GM12891 (cell line): ENCODE results near the gene ADAM23.

ENCODE experiments used
- PAX5 ChIP-seq: IDR thresholded peaks from 2 replicates; pipeline ENCODE4 v1.6.1; 2011; ENCODE audit warnings: low read length, moderate library complexity, mild to moderate bottlenecking; ENCODE audit not compliant: insufficient read depth, severe bottlenecking
- POLR2A ChIP-seq: IDR thresholded peaks from 2 replicates; pipeline ENCODE4 v1.6.1; 2011; ENCODE audit warnings: low read depth, low read length, control low read depth
- POLR2AphosphoS5 ChIP-seq: IDR thresholded peaks from 2 replicates; pipeline ENCODE4 v1.6.1; 2011; ENCODE audit warnings: low read depth, low read length, control low read depth
- POU2F2 ChIP-seq: IDR thresholded peaks from 2 replicates; pipeline ENCODE4 v1.6.1; 2011; ENCODE audit warnings: low read depth, mild to moderate bottlenecking, control low read depth, low read length, moderate library complexity
- SPI1 ChIP-seq: IDR thresholded peaks from 2 replicates; pipeline ENCODE4 v1.6.1; 2011; ENCODE audit warnings: low read depth, low read length, control low read depth
- TAF1 ChIP-seq: IDR thresholded peaks from 2 replicates; pipeline ENCODE4 v1.6.1; 2011; ENCODE audit warnings: low read depth, low read length, control low read depth

GRCh38 chr2:206641226-206641625 lies 197.9 kb downstream of the ADAM23 start:
- TF ChIP-seq POLR2A (no peak), POLR2AphosphoS5 (no peak), SPI1 (no peak), TAF1 (no peak), POU2F2 (no peak), PAX5 (no peak)
